Measurements from ENCODE around the gene DSG1.
A peak's percentile ranks its signal among the peaks of the same experiment; 100 is the strongest.
"Not testable (repeated sequence)": the region's sequence is repeated elsewhere in the genome, so short reads cannot be mapped to it uniquely, and the experiment has no call there.

The DSG1 gene

DNA sequence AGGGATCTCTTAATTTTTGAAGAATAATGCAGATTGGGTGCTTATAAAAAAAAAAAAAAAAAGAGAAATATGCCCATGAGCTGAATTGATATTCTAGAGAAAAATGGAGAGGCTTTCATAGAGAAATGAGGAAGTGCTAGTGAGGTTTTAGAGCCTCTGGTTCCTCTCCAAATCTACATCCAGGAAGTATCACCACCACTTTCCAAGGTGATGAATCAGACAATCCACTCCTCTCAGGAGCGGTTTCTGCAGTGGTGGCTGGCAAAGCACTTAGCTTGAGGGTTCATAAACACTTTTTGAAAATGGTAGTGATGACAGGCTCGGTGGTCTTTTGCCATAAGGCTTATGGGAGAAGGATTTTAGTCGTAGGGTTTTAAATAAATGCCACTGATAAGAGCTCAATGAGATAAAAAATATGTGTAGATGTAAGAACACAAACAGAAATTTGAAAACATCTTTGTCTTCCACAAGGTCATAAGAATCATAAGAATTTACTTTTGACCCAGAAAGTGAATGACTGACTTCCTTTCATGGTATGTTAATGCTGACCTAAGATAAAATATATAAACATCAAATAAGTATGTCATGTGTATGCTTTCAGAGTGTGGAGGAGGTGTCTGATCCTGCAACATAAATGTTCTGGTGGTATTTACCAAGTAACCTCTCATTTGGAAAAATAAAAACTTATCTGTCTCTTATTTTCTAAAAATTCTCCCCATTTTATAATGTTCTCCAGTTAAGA lies 42.1 kb upstream of the DSG1 start:
- Mint-ChIP-seq H3K4me3 (no peak overlapping the region), H3K27me3 (ENCODE audit: low read depth) (no peaks in the 10 kb centered on the region), H3K27ac (peak overlapping the region; percentile 4 to 12 (median 11)), H3K9me3 (no peaks in the 10 kb centered on the region), H3K4me1 (peaks cover 9% of the 10 kb centered on the region), H3K36me3 (ENCODE audit: low read depth) (no peaks in the 10 kb centered on the region)
- TF ChIP-seq, protein P1, sequence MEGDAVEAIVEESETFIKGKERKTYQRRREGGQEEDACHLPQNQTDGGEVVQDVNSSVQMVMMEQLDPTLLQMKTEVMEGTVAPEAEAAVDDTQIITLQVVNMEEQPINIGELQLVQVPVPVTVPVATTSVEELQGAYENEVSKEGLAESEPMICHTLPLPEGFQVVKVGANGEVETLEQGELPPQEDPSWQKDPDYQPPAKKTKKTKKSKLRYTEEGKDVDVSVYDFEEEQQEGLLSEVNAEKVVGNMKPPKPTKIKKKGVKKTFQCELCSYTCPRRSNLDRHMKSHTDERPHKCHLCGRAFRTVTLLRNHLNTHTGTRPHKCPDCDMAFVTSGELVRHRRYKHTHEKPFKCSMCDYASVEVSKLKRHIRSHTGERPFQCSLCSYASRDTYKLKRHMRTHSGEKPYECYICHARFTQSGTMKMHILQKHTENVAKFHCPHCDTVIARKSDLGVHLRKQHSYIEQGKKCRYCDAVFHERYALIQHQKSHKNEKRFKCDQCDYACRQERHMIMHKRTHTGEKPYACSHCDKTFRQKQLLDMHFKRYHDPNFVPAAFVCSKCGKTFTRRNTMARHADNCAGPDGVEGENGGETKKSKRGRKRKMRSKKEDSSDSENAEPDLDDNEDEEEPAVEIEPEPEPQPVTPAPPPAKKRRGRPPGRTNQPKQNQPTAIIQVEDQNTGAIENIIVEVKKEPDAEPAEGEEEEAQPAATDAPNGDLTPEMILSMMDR (IDR thresholded peaks at IDR 0.05; ENCODE audit: unreplicated experiment in 3 of 3): no peak

DNA sequence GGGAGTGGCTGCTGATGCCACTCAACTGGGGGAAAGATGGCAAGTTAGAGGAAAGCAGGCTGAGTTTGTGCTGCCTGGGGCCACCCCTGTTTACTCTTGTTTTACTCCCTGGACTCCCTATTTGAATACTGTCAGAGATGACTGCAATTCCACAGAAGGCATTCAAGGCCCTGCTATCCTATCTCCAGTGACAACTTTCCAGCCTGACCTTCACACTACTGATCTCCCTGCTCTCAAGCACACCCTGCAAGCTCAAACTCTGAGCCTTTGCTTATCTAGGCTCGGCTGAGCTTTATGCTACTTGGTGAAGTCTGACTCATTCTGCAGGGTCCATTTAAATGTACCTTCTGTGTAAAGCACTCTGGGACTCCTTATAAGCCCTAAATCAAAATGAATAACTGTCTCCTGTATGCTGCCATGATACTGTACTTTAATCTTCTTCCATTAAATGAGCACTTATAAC lies 39.3 kb upstream of the DSG1 start:
- Mint-ChIP-seq H3K36me3 (ENCODE audit: low read depth) (no peaks in the 10 kb centered on the region), H3K4me1 (peaks cover 9% of the 10 kb centered on the region), H3K27ac (no peak overlapping the region), H3K27me3 (ENCODE audit: low read depth) (no peaks in the 10 kb centered on the region), H3K4me3 (no peak overlapping the region), H3K9me3 (no peaks in the 10 kb centered on the region)
- TF ChIP-seq, protein P1 (IDR thresholded peaks at IDR 0.05; ENCODE audit: unreplicated experiment in 3 of 3): no peak

DNA sequence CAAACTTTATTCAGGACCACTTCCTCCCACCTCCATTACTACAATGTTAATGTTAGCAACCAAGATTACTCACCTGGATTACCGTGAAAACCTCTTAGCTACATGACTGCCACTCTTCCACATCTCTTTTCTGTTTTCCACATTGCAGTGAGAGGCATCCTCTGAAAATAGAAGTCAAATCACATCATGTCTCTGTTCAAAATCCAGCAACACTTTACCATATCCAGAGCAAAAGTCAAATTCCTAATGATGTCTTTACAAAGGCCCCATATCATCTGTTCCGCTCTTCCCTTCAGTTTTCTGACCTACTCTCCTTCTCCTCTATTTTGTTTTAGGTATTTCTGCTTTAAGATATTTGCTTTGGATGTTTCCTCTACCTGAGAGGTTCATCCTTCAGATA lies 37.5 kb upstream of the DSG1 start:
- Mint-ChIP-seq H3K9me3 (peaks cover 3% of the 10 kb centered on the region), H3K4me1 (peaks cover 5% of the 10 kb centered on the region), H3K4me3 (no peak overlapping the region), H3K27ac (no peak overlapping the region), H3K36me3 (ENCODE audit: low read depth) (no peaks in the 10 kb centered on the region), H3K27me3 (ENCODE audit: low read depth) (no peaks in the 10 kb centered on the region)
- TF ChIP-seq, protein P1 (IDR thresholded peaks at IDR 0.05; ENCODE audit: unreplicated experiment in 3 of 3): no peak

DNA sequence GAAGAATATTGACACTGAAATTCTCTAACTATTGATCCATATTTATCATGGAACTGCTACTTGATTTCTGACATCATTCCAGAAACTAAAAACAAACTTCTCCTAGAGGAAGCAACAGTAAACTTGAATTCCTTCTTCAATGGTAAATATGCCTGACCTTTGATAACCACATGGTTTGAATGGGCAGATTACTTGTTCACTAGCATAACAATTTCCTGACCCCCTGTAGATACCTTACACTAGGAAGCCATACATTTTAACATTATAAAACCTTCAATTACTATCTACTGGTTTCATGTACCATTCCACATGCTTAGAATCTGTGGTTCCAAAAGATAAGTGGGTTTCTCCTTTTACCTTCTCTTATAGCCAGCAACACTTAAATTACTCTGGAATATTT lies 36.5 kb upstream of the DSG1 start:
- TF ChIP-seq, protein P1 (IDR thresholded peaks at IDR 0.05; ENCODE audit: unreplicated experiment in 3 of 3): no peak
- Mint-ChIP-seq H3K36me3 (ENCODE audit: low read depth) (no peaks in the 10 kb centered on the region), H3K27me3 (ENCODE audit: low read depth) (no peaks in the 10 kb centered on the region), H3K4me3 (no peak overlapping the region), H3K27ac (no peak overlapping the region), H3K9me3 (peaks cover 6% of the 10 kb centered on the region), H3K4me1 (no peaks in the 10 kb centered on the region)

DNA sequence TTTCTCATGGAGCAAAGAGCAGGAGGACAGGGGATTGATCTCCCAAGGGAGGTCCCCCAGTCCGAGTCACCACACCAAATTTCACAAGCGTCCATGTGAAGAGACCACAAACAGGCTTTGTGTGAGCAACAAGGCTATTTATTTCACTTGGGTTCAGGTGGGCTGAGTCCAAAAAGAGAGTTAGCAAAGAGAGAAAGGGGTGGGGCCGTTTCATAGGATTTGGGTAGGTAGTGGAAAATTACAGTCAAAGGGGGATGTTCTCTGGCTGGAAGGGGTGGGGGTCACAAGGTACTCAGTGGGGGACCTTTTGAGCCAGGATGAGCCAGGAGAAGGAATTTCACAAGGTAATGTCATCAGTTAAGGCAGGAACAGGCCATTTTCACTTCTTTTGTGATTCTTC lies 28.5 kb upstream of the DSG1 start:
- H3K36me3 Mint-ChIP-seq (ENCODE audit: low read depth); H3K27ac Mint-ChIP-seq; H3K4me3 Mint-ChIP-seq; H3K4me1 Mint-ChIP-seq; H3K27me3 Mint-ChIP-seq (ENCODE audit: low read depth): not testable (repeated sequence)
- peaks cover 43% of the 10 kb centered on the region for H3K9me3 Mint-ChIP-seq

DNA sequence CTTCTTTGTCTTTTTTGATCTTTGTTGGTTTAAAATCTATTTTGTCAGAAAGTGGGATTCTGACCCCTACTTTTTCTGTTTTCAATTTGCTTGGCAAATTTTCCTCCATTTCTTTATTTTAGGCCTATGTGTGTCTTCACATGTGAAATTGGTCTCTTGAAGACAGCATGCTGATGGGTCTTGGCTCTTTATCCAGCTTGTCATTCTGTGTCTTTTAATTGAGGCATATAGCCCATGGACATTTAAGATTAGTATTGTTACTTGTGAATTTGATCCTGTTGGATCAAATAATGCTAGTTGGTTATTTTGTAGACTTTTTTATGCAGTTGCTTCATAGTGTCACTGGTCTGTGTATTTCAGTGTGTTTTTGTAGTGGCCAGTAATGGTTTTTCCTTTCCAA lies 26.3 kb upstream of the DSG1 start:
- peaks cover 6% of the 10 kb centered on the region for H3K36me3 Mint-ChIP-seq (ENCODE audit: low read depth)
- H3K27ac Mint-ChIP-seq: no peak overlapping the region
- TF ChIP-seq, protein P1 (IDR thresholded peaks at IDR 0.05; ENCODE audit: unreplicated experiment in 3 of 3): no peak
- no peak overlapping the region for H3K4me3 Mint-ChIP-seq
- H3K9me3 Mint-ChIP-seq: peaks cover 37% of the 10 kb centered on the region
- H3K4me1 Mint-ChIP-seq: no peaks in the 10 kb centered on the region
- H3K27me3 Mint-ChIP-seq (ENCODE audit: low read depth): peaks cover 3% of the 10 kb centered on the region
